K562 (cell line): Measurements from ENCODE around the gene TIGAR. TPM values are rescaled to one million over a fixed set of nuclear protein-coding genes. Genes with fewer than 3 reads are reported as not detected.

Experiments used
- ATAC-seq: fragments of 200-7000 bp; cut with Tn5 transposase; 3 replicates; pipeline ENCODE4 v1.9.1; 2020; ENCODE audit warnings: moderate library complexity
- BruUV-seq: library from RNA; stranded (reverse); fragments of 400-500 nt; replicated peaks from 2 replicates; lab custom pipeline; 2021; lab: Mats Ljungman, UMichigan
- CTCF ChIA-PET: fragments of 300-600 bp; formaldehyde crosslinking; extraction: SDS; loops from one replicate; lab custom pipeline; 2021; ENCODE audit warnings: low intra/inter-chr PET ratio; lab: Yijun Ruan, JAX
- POLR2A ChIA-PET: fragments of 300-600, 350-650 bp; sonication (Branson Sonifier 250); formaldehyde crosslinking; extraction: SDS; loops from one replicate; lab custom pipeline; 2021; ENCODE audit warnings: antibody characterized with exemption, inconsistent platforms; lab: Yijun Ruan, JAX
- DNase-seq, 4 experiments: peaks; one replicate each; pipeline versions ENCODE4 v3.0.0 to v3.0.0-alpha.2; 2011 to 2018; ENCODE audit warnings: low spot score in 3 of 4, mixed read lengths in 3 of 4; ENCODE audit errors: extremely low read depth in 1 of 4
- FAIRE-seq: peaks from 2 replicates; lab custom pipeline; 2011; peaks lifted over from hg19 to GRCh38; lab: Jason Lieb, UNC
- H2AFZ ChIP-seq: 2 replicates; pipeline ENCODE4 v1.6.0; 2011; ENCODE audit warnings: low read depth, low read length, control low read depth, inconsistent platforms
- H3K27ac ChIP-seq: fragments of 200-600 bp; 3 replicates; pipeline ENCODE4 v1.8.0; 2011; ENCODE audit warnings: low read depth, mild to moderate bottlenecking, control low read depth, inconsistent platforms, low read length, moderate library complexity, mixed read lengths; ENCODE audit errors: extremely low read depth
- H3K27me3 ChIP-seq, 2 experiments: fragments of 300-600 bp in 1 of 2; 2 replicates in 1 of 2; 3 replicates in 1 of 2; pipeline versions ENCODE4 v1.6.0 to v1.8.0; 2011; ENCODE audit warnings: inconsistent platforms in 2 of 2, low read length in 2 of 2, mild to moderate bottlenecking in 1 of 2, mixed read lengths in 1 of 2, moderate library complexity in 1 of 2; ENCODE audit not compliant: control insufficient read depth in 2 of 2, insufficient read depth in 2 of 2
- H3K36me3 ChIP-seq: fragments of 300-600 bp; 3 replicates; pipeline ENCODE4 v1.8.0; 2011; ENCODE audit warnings: mild to moderate bottlenecking, low read length, inconsistent platforms; ENCODE audit not compliant: control insufficient read depth, insufficient read depth
- H3K4me1 ChIP-seq, 2 experiments: fragments of 200-600 bp in 1 of 2; replicated peaks in 1 of 2; 2 replicates in 1 of 2; 3 replicates in 1 of 2; pipeline versions ENCODE4 v1.5.1 to v1.8.0; 2011; ENCODE audit warnings: inconsistent platforms in 2 of 2, low read length in 2 of 2, mild to moderate bottlenecking in 1 of 2, mixed read lengths in 1 of 2, moderate library complexity in 1 of 2; ENCODE audit not compliant: control insufficient read depth in 2 of 2, insufficient read depth in 2 of 2
- H3K4me2 ChIP-seq: 2 replicates; pipeline ENCODE4 v1.6.1; 2011; ENCODE audit warnings: low read length, control low read depth, inconsistent platforms, mixed read lengths; ENCODE audit not compliant: insufficient read depth
- H3K4me3 ChIP-seq: fragments of 200-600 bp; sonication (generic), shearing (Covaris generic); 2 replicates; pipeline ENCODE4 v1.5.1; 2016; ENCODE audit warnings: control low read depth, inconsistent platforms
- H3K79me2 ChIP-seq: fragments of 200-600 bp; 3 replicates; pipeline ENCODE4 v1.8.0; 2011; ENCODE audit warnings: low read length, inconsistent platforms; ENCODE audit not compliant: control insufficient read depth, insufficient read depth
- H3K9ac ChIP-seq, 2 experiments: 2 replicates each; pipeline versions ENCODE4 v1.6.0 to v1.6.1; 2011; ENCODE audit warnings: low read depth in 2 of 2, low read length in 2 of 2, control low read depth in 1 of 2, inconsistent platforms in 1 of 2, mild to moderate bottlenecking in 1 of 2, mixed read lengths in 1 of 2; ENCODE audit not compliant: insufficient read depth in 1 of 2
- H3K9me1 ChIP-seq: one replicate; pipeline ENCODE4 v1.6.0; 2011; ENCODE audit warnings: inconsistent platforms, mild to moderate bottlenecking, low read length, moderate library complexity; ENCODE audit not compliant: control insufficient read depth, insufficient read depth
- H3K9me3 ChIP-seq: replicated peaks from 2 replicates; pipeline ENCODE4 v1.5.1; 2011; ENCODE audit warnings: low read depth, low read length, inconsistent platforms; ENCODE audit not compliant: control insufficient read depth, insufficient read depth
- H4K20me1 ChIP-seq: replicated peaks from 2 replicates; pipeline ENCODE4 v1.6.1; 2011; ENCODE audit warnings: low read length, inconsistent platforms, mixed read lengths; ENCODE audit not compliant: control insufficient read depth, insufficient read depth
- AFF1 ChIP-seq, 2 experiments: fragments of 450-650 bp; IDR thresholded peaks; 2 replicates each; pipeline ENCODE4 v1.6.1; 2018; ENCODE audit warnings: mild to moderate bottlenecking in 2 of 2, low read depth in 1 of 2; ENCODE audit not compliant: partially characterized antibody in 2 of 2
- ARID2 ChIP-seq: fragments of 450-650 bp; IDR thresholded peaks from 2 replicates; pipeline ENCODE4 v1.6.1; 2017; ENCODE audit warnings: antibody characterized with exemption, mild to moderate bottlenecking
- CAMTA2 ChIP-seq: fragments of 250-450 bp; sonication (Bioruptor Pico); conservative IDR thresholded peaks from 2 replicates; pipeline ENCODE4 v1.5.1; 2022
- COPS2 ChIP-seq: fragments of 450-650 bp; conservative IDR thresholded peaks from 2 replicates; pipeline ENCODE4 v1.6.1; 2016; ENCODE audit warnings: mild to moderate bottlenecking, moderate library complexity
- CREB3L1 ChIP-seq: fragments of 450-650 bp; IDR thresholded peaks from 2 replicates; pipeline ENCODE4 v1.6.1; 2014; ENCODE audit warnings: low read depth, mild to moderate bottlenecking, moderate library complexity, borderline replicate concordance
- FOS ChIP-seq: IDR thresholded peaks from 3 replicates; pipeline ENCODE4 v1.6.1; 2011; ENCODE audit not compliant: insufficient read length; ENCODE audit errors: extremely low read depth
- GABPB2 ChIP-seq: fragments of 250-450 bp; sonication (Bioruptor Pico); conservative IDR thresholded peaks from 2 replicates; pipeline ENCODE4 v1.5.1; 2021; ENCODE audit warnings: mild to moderate bottlenecking
- HIVEP1 ChIP-seq: fragments of 250-450 bp; sonication (Bioruptor Pico); IDR thresholded peaks from 2 replicates; pipeline ENCODE4 v1.4.0; 2020; ENCODE audit warnings: mild to moderate bottlenecking
- NCOA2 ChIP-seq, 2 experiments: fragments of 450-650 bp; IDR thresholded peaks; 2 replicates each; pipeline ENCODE4 v1.6.1; 2018; ENCODE audit warnings: mild to moderate bottlenecking in 2 of 2, moderate library complexity in 1 of 2; ENCODE audit not compliant: partially characterized antibody in 2 of 2
- NELFE ChIP-seq: IDR thresholded peaks from 2 replicates; pipeline ENCODE4 v1.6.1; 2011; ENCODE audit warnings: mild to moderate bottlenecking; ENCODE audit not compliant: insufficient read depth, insufficient read length
- PRPF4 ChIP-seq: fragments of 200-400 bp; formaldehyde crosslinking; IDR thresholded peaks from one replicate; pipeline ENCODE4 v1.6.1; 2017; ENCODE audit warnings: low read length, low read depth, mild to moderate bottlenecking; ENCODE audit not compliant: insufficient read depth, poor library complexity, severe bottlenecking
- SMARCB1 ChIP-seq: IDR thresholded peaks from 2 replicates; pipeline ENCODE4 v1.6.1; 2011; ENCODE audit warnings: improper control_type of control experiment, low read depth; ENCODE audit not compliant: insufficient read length
- TARDBP ChIP-seq: fragments of 450-650 bp; IDR thresholded peaks from 2 replicates; pipeline ENCODE4 v1.6.1; 2016
- TBP ChIP-seq: optimal IDR thresholded peaks from 2 replicates; pipeline ENCODE3; 2011; ENCODE audit warnings: low read depth, low read length, improper control_type of control experiment
- U2AF2 ChIP-seq: fragments of 200-400 bp; formaldehyde crosslinking; optimal IDR thresholded peaks from 2 replicates; pipeline ENCODE3; 2017; ENCODE audit warnings: low read depth, mild to moderate bottlenecking, low read length
- ZBED1 ChIP-seq: IDR thresholded peaks from 2 replicates; pipeline ENCODE4 v1.6.1; 2014
- ZC3H8 ChIP-seq: fragments of 450-650 bp; IDR thresholded peaks from 2 replicates; pipeline ENCODE4 v1.6.1; 2017
- ZNF583 ChIP-seq: fragments of 250-450 bp; sonication (Bioruptor Pico); IDR thresholded peaks from 2 replicates; pipeline ENCODE4 v1.4.0; 2020
- WGBS: fragments of 100-300 bp; shearing (Covaris generic); methylation state at CpG from one replicate; pipeline ENCODE4 v1.1.6; 2016; ENCODE audit warnings: low coverage, mixed read lengths; ENCODE audit not compliant: insufficient coverage; ENCODE audit errors: missing lambda C conversion rate; 5-methylcytosine and 5-hydroxymethylcytosine counted together
- in situ Hi-C: fragments of 300-500 bp; cut with MboI; formaldehyde crosslinking; loops from 4 replicates; pipeline ENCODE4 v1.15.0; 2018; ENCODE audit warnings: inconsistent platforms, mixed read lengths
- intact Hi-C: fragments of 100-400 bp; cut with micrococcal nuclease; formaldehyde crosslinking; loops from 2 replicates; pipeline ENCODE4 v1.14.2; 2022
- polyA plus RNA-seq, 8 experiments: library from polyadenylated mRNA; depleted of rRNA in 4 of 8; stranded (reverse) in 5 of 8; unstranded in 3 of 8; fragments of >200 nt; fragmentation: Nextera tagmentation in 2 of 8; fragmentation: Illumina TruSeq in 1 of 8; extraction: Ambion mirVana in 2 of 8; extraction: Trizol in 1 of 8; gene quantifications; 2 replicates each; pipeline versions ENCODE4 v1.2.1 to v1.2.3, GENCODE V29; 2011 to 2014; ENCODE audit warnings: inconsistent platforms in 1 of 8, missing spikeins in 1 of 8
- total RNA-seq, 7 experiments: library from RNA; depleted of rRNA in 6 of 7; stranded (reverse); fragments of >200 nt in 6 of 7; fragmentation: Illumina TruSeq in 2 of 7; extraction: Trizol in 2 of 7; gene quantifications; 2 replicates each; pipeline versions ENCODE4 v1.2.1 to v1.2.3, GENCODE V29; 2011 to 2021; ENCODE audit warnings: low replicate concordance in 1 of 7

Gene TIGAR
- total and polyA plus RNA-seq, 9 of the 15 experiments (the other 6 are each of a cell fraction or from before 2014, with no cell fraction given): 0.11 to 1.0 (median 0.53) TPM; not detected in 2

- Histone ChIP-seq H3K9me3 (no peaks in the 10 kb centered on the region), H3K9me1 (no peaks in the 10 kb centered on the region), H3K4me2 (peak overlapping the region; percentile 83), H2AFZ (peak overlapping the region; percentile 80), H3K79me2 (peaks cover 42% of the 10 kb centered on the region), H3K4me3 (peak overlapping the region; percentile 81), H3K4me1 (peaks cover 27 to 52% of the 10 kb centered on the region in 2 experiments), H3K27ac (peak overlapping the region; percentile 93), H3K27me3 (peaks cover 0 to 5% of the 10 kb centered on the region in 2 experiments; a peak in 2 of 5 replicates), H3K36me3 (peaks cover 19% of the 10 kb centered on the region), H4K20me1 (no peaks in the 10 kb centered on the region; the same call in 1 of the 2 replicates), H3K9ac (peak overlapping the region; percentile 69 to 86)
- no TSS peak for BruUV-seq
- peak; percentile 67 for FAIRE-seq
- intact Hi-C loops (no loop called here), in situ Hi-C loops (no loop called here)
- WGBS: under 1% methylated on average over 29 of the region's 62 CpGs
- peak; percentile 41 to 81 (median 60) for DNase-seq
- ChIA-PET CTCF (no interaction called here), POLR2A (interaction anchor here (0.6 to 1.0 kb wide), 4 partner anchors 88 to 376 kb away, joined by 3 read pairs; partner anchors contain the start of genes AKAP3 and NDUFA9)
- ATAC-seq: peak; percentile 34
- TF ChIP-seq ARID2 (no peak), TBP (no peak), CREB3L1 (peak; percentile 57; the same call in 1 of the 2 replicates), ZNF583 (CRISPR knock-in tag) (no peak), U2AF2 (no peak), ZBED1 (no peak), SMARCB1 (no peak), TARDBP (no peak), FOS (no peak), ZC3H8 (no peak), PRPF4 (no peak), COPS2 (no peak), AFF1 (IDR thresholded peaks at IDR 0.05; ENCODE audit: low read depth in 1 of 2, partially characterized antibody in 2 of 2) (no peak), NELFE (no peak), GABPB2 (CRISPR knock-in tag) (no peak), NCOA2 (IDR thresholded peaks at IDR 0.05; ENCODE audit: partially characterized antibody in 2 of 2) (no peak), CAMTA2 (CRISPR knock-in tag) (no peak), HIVEP1 (CRISPR knock-in tag) (no peak)
Measured at GRCh38 chr12:4272424-4273272, 48.4 kb upstream of the TIGAR start.
